MG63 (cell line): ENCODE measurements around the gene CRIM1. TPM values are rescaled to one million over a fixed set of nuclear protein-coding genes. Genes with fewer than 3 reads are reported as not detected.

Experiments used
- DNase-seq: peaks from one replicate; pipeline ENCODE4 v3.0.0-alpha.2; 2020
- H3K27me3 ChIP-seq: fragments of 250-450 bp; sonication (Bioruptor Pico); 2 replicates; pipeline ENCODE4 v1.5.1; 2020; ENCODE audit warnings: mild to moderate bottlenecking, moderate library complexity
- H3K36me3 ChIP-seq: fragments of 250-450 bp; sonication (Bioruptor Pico); 2 replicates; pipeline ENCODE4 v1.5.1; 2020; ENCODE audit warnings: mild to moderate bottlenecking, moderate library complexity
- H3K4me3 ChIP-seq: fragments of 250-450 bp; sonication (Bioruptor Pico); 2 replicates; pipeline ENCODE4 v1.5.1; 2020; ENCODE audit warnings: mild to moderate bottlenecking, moderate library complexity
- H3K9me3 ChIP-seq: fragments of 250-450 bp; sonication (Bioruptor Pico); 2 replicates; pipeline ENCODE4 v1.5.1; 2020; ENCODE audit warnings: mild to moderate bottlenecking, moderate library complexity
- total RNA-seq: library from RNA; depleted of rRNA; stranded (reverse); fragments of >200 nt; shearing (Covaris generic); gene quantifications from 2 replicates; pipeline ENCODE4 v1.2.3, GENCODE V29; 2014; ENCODE audit warnings: low replicate concordance

CRIM1 gene
- total RNA-seq, 1 experiment from 2014 or later, result 102 TPM

GRCh38 chr2:36381993-36382392 is 26.4 kb downstream of the CRIM1 start:
- no peak for DNase-seq
- H3K36me3 ChIP-seq, result peaks cover 84% of the 10 kb centered on the region

GRCh38 chr2:36382472-36382871 is 26.9 kb downstream of the CRIM1 start:
- DNase-seq, result no peak
- Histone ChIP-seq H3K9me3 (no peaks in the 10 kb centered on the region), H3K36me3 (peaks cover 87% of the 10 kb centered on the region), H3K27me3 (no peaks in the 10 kb centered on the region), H3K4me3 (no peak overlapping the region)

More at GRCh38 chr2:36381993-36382392, 26.4 kb downstream of the CRIM1 start:
- Histone ChIP-seq H3K27me3 (no peaks in the 10 kb centered on the region), H3K9me3 (no peaks in the 10 kb centered on the region), H3K4me3 (no peak overlapping the region)

- Histone ChIP-seq H3K9me3 (no peaks in the 10 kb centered on the region), H3K36me3 (peaks cover 88% of the 10 kb centered on the region), H3K27me3 (no peaks in the 10 kb centered on the region), H3K4me3 (no peak overlapping the region)
- DNase-seq, result no peak
These were observed 28.1 kb downstream of the CRIM1 start for GRCh38 chr2:36383726-36384125.

GRCh38 chr2:36384454-36384853 is 28.9 kb downstream of the CRIM1 start:
- H3K27me3 ChIP-seq, result no peaks in the 10 kb centered on the region
- H3K9me3 ChIP-seq, result no peaks in the 10 kb centered on the region
- DNase-seq, result no peak
- no peak overlapping the region for H3K4me3 ChIP-seq
- H3K36me3 ChIP-seq, result peaks cover 88% of the 10 kb centered on the region

- DNase-seq, result no peak
- Histone ChIP-seq H3K9me3 (no peaks in the 10 kb centered on the region), H3K4me3 (no peak overlapping the region), H3K27me3 (no peaks in the 10 kb centered on the region), H3K36me3 (peaks cover 87% of the 10 kb centered on the region)
These were observed 30.0 kb downstream of the CRIM1 start for GRCh38 chr2:36385603-36386002.

GRCh38 chr2:36387258-36387916 is 31.8 kb downstream of the CRIM1 start:
- DNase-seq, result no peak
- Histone ChIP-seq H3K36me3 (peaks cover 79% of the 10 kb centered on the region), H3K9me3 (no peaks in the 10 kb centered on the region), H3K27me3 (no peaks in the 10 kb centered on the region), H3K4me3 (no peak overlapping the region)

- Histone ChIP-seq H3K36me3 (peaks cover 74% of the 10 kb centered on the region), H3K9me3 (no peaks in the 10 kb centered on the region), H3K27me3 (no peaks in the 10 kb centered on the region), H3K4me3 (no peak overlapping the region)
- DNase-seq, result no peak
These were observed 32.9 kb downstream of the CRIM1 start for GRCh38 chr2:36388472-36388871.

- DNase-seq, result no peak
- no peak overlapping the region for H3K4me3 ChIP-seq
- H3K9me3 ChIP-seq, result no peaks in the 10 kb centered on the region
- H3K36me3 ChIP-seq, result peaks cover 67% of the 10 kb centered on the region
- no peaks in the 10 kb centered on the region for H3K27me3 ChIP-seq
These were observed 33.5 kb downstream of the CRIM1 start for GRCh38 chr2:36389091-36389564.

- no peaks in the 10 kb centered on the region for H3K9me3 ChIP-seq
- H3K36me3 ChIP-seq, result peaks cover 63% of the 10 kb centered on the region
- H3K27me3 ChIP-seq, result no peaks in the 10 kb centered on the region
- no peak for DNase-seq
- no peak overlapping the region for H3K4me3 ChIP-seq
These were observed 34.0 kb downstream of the CRIM1 start for GRCh38 chr2:36389577-36389976.

- Histone ChIP-seq H3K9me3 (no peaks in the 10 kb centered on the region), H3K27me3 (no peaks in the 10 kb centered on the region), H3K4me3 (no peak overlapping the region), H3K36me3 (peaks cover 60% of the 10 kb centered on the region)
- DNase-seq, result no peak
These were observed 37.1 kb downstream of the CRIM1 start for GRCh38 chr2:36392571-36393255.

- H3K36me3 ChIP-seq, result peaks cover 60% of the 10 kb centered on the region
- no peak for DNase-seq
These were observed 38.2 kb downstream of the CRIM1 start for GRCh38 chr2:36393738-36394256.

GRCh38 chr2:36394804-36395203 is 39.2 kb downstream of the CRIM1 start:
- Histone ChIP-seq H3K36me3 (peaks cover 60% of the 10 kb centered on the region), H3K9me3 (no peaks in the 10 kb centered on the region), H3K4me3 (no peak overlapping the region), H3K27me3 (no peaks in the 10 kb centered on the region)
- DNase-seq, result no peak

More at GRCh38 chr2:36393738-36394256, 38.2 kb downstream of the CRIM1 start:
- Histone ChIP-seq H3K27me3 (no peaks in the 10 kb centered on the region), H3K4me3 (no peak overlapping the region), H3K9me3 (no peaks in the 10 kb centered on the region)

- Histone ChIP-seq H3K36me3 (peaks cover 63% of the 10 kb centered on the region), H3K9me3 (no peaks in the 10 kb centered on the region), H3K4me3 (no peak overlapping the region), H3K27me3 (no peaks in the 10 kb centered on the region)
- DNase-seq, result no peak
These were observed 40.3 kb downstream of the CRIM1 start for GRCh38 chr2:36395866-36396265.

- H3K36me3 ChIP-seq, result peaks cover 71% of the 10 kb centered on the region
- DNase-seq, result no peak
- no peak overlapping the region for H3K4me3 ChIP-seq
- no peaks in the 10 kb centered on the region for H3K27me3 ChIP-seq
- H3K9me3 ChIP-seq, result no peaks in the 10 kb centered on the region
These were observed 41.4 kb downstream of the CRIM1 start for GRCh38 chr2:36396878-36397539.

- peak; percentile 30 for DNase-seq
- Histone ChIP-seq H3K36me3 (peaks cover 69% of the 10 kb centered on the region), H3K4me3 (no peak overlapping the region), H3K27me3 (no peaks in the 10 kb centered on the region), H3K9me3 (no peaks in the 10 kb centered on the region)
These were observed 42.3 kb downstream of the CRIM1 start for GRCh38 chr2:36397728-36398413.

- Histone ChIP-seq H3K4me3 (no peak overlapping the region), H3K36me3 (peaks cover 73% of the 10 kb centered on the region), H3K9me3 (no peaks in the 10 kb centered on the region), H3K27me3 (no peaks in the 10 kb centered on the region)
- DNase-seq, result no peak
These were observed 43.5 kb downstream of the CRIM1 start for GRCh38 chr2:36399050-36399449.
